GM19452 (cell line): ENCODE measurements around the gene HPRT1.

ENCODE experiments used
- ATAC-seq: cut with Tn5 transposase; IDR thresholded peaks from one replicate; pipeline ENCODE4 v1.9.1; 2021; ENCODE audit not compliant: unreplicated experiment

Gene HPRT1

DNA sequence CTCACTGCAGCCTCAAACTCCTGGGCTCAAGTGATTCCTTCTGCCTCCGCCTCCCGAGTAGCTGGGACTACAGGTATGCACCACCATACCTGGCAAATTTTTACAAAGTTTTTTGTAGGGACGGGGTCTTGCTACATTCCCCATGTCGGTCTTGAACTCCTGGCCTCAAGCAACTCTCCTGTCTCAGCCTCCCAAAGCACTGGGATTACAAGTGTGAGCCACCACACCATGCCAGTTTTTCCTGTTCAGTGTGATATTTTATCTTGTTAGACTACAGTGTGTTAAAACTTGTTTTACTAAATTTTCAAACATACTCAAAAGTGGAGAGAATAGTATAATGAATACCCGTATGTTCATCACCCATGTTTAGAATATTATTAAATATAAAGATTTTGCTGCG lies 12.1 kb downstream of the HPRT1 start:
- ATAC-seq = no peak

- ATAC-seq = no peak
Observed at GRCh38 chrX:134476284-134476683, 16.3 kb downstream of the HPRT1 start.

- ATAC-seq = no peak
Observed at GRCh38 chrX:134478374-134478773, 18.4 kb downstream of the HPRT1 start.

- ATAC-seq = no peak
Observed at GRCh38 chrX:134480061-134480460, 20.1 kb downstream of the HPRT1 start.

- no peak for ATAC-seq
Observed at GRCh38 chrX:134481339-134481738, 21.4 kb downstream of the HPRT1 start.

GRCh38 chrX:134482371-134482770 lies 22.4 kb downstream of the HPRT1 start:
- no peak for ATAC-seq

DNA sequence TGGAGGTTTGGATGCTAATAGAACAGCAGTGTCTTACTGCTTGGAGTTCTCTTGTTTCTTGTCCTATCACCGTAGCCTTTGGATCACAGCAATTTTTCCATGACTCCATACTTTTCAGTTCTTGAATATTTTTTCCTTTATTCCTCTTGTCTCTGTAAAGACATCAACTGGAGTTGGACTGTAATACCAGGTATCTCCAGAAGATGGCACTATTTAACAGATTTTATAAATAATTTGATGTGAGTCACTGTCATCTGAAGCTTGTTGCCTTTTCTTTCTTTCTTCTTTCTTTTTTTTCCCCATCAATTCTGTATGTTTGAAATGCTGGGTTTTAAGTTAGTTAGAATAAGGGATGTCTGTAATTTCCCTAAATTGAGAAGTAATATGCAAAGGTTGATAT lies 24.1 kb downstream of the HPRT1 start:
- ATAC-seq = no peak

DNA sequence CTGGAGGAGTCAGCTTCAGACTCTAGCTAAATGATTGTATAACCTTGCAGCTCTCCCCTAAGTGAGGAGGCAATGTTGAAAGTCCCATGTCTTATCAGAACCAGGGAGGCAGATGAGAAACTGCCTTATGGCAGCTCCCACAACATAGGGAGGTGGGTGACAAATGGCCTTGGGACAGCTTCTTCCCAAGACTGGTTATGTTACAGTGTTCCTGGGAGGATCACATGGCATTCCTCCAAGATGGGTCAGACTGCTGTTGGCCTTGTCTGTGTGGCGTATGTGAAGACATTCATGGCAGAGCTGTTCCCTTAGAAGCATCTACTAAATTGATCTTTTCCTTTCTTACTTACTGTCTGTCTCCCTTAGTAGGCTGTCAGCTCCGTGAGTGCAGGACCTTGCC lies 42.0 kb downstream of the HPRT1 start:
- no peak for ATAC-seq

DNA sequence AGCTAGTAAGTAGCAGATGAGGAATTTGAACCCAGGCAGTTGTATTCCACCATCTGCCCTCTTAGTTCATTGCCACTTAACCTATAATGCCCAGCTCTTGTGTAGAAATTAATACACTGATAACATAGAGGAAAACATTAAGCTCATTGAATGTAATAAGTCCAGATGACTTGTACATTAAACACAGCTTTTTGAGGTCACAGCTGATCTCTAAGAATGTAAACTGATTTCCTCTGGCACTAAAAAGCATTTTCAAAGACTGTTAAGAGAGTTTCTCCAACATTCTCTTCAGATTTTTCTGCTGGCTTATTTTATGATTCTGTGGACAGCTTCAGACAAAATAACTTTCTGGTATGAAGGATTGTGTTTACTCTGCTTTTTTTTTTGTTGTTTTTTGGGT lies 42.7 kb downstream of the HPRT1 start:
- no peak for ATAC-seq

DNA sequence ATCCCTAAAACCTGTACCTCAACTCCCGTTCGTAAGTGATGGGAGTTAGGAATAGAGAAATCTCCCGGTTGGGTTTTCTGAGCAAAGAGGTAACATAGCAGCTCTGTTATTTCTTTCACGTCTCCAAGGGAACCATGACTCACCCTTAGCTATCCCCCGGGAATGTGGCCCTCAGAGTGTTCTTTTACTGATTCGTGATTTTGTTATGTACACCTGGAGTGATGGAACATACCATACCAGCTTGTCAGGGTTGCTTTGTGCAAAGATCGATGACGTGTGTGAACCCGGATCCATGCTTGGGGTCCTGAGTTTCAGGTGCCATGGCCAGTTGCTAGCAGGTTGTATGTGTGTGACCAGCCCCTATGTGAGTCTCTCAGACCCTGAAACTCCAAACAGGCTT lies 52.6 kb downstream of the HPRT1 start:
- no peak for ATAC-seq

GRCh38 chrX:134513091-134513490 lies 53.1 kb downstream of the HPRT1 start:
- ATAC-seq = no peak

GRCh38 chrX:134520860-134521390 lies 61.0 kb downstream of the HPRT1 start:
- ATAC-seq = no peak

DNA sequence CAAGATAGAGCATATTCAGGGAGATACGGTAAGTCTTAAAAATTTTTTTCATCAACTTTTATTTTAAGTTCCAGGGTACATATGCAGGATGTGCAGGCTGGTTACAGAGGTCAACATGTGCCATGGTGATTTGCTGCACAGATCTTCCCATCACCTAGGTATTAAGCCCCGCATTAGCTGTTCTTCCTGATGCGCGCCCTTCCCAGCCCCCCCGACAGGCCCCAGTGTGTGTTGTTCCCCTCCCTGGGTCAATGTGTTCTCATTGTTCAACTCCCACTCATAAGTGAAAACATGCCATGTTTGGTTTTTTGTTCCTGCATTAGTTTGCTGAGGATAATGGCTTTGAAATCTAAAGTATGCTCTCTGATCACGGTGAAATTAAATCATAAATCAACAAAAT lies 64.2 kb downstream of the HPRT1 start:
- no peak for ATAC-seq

GRCh38 chrX:134525086-134525792 lies 65.3 kb downstream of the HPRT1 start:
- no peak for ATAC-seq

- ATAC-seq = no peak
Observed at GRCh38 chrX:134526399-134526798, 66.4 kb downstream of the HPRT1 start.

- no peak for ATAC-seq
Observed at GRCh38 chrX:134528960-134529359, 69.0 kb downstream of the HPRT1 start.

DNA sequence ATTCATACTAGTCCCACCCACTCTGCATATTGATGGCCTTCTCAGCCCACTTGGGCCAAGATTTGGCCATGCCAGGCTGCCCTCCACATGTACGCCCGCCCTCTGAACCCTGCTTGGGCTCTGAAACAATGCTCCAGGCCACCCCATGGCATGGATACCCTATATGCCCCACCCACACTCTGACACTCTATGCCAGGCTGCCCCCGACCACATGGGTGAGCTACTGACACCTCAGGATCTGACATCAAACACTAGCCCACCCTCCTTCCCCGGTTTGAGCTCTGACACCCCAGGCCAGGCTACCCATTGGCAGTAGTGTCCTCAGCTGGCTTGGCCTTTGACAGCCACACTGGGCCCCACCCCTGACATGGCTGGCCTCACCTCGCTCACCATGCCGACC lies 69.5 kb downstream of the HPRT1 start:
- no peak for ATAC-seq

- no peak for ATAC-seq
Observed at GRCh38 chrX:134530845-134531244, 70.9 kb downstream of the HPRT1 start.

GRCh38 chrX:134533352-134533751 lies 73.4 kb downstream of the HPRT1 start:
- ATAC-seq = no peak

- ATAC-seq = no peak
Observed at GRCh38 chrX:134533952-134534351, 74.0 kb downstream of the HPRT1 start.

GRCh38 chrX:134537179-134537955 lies 77.4 kb downstream of the HPRT1 start:
- ATAC-seq = no peak

- no peak for ATAC-seq
Observed at GRCh38 chrX:134538316-134538715, 78.4 kb downstream of the HPRT1 start.
